GM06990 (cell line): ENCODE data around the gene PSD.

ENCODE experiments used
- DNase-seq: peaks from one replicate; pipeline ENCODE4 v3.0.0-alpha.2; 2011; ENCODE audit not compliant: insufficient read length; ENCODE audit errors: extremely low read depth
- H3K27me3 ChIP-seq: replicated peaks from 2 replicates; pipeline ENCODE4 v1.6.0; 2011; ENCODE audit warnings: low read length; ENCODE audit not compliant: control insufficient read depth, insufficient read depth
- H3K36me3 ChIP-seq: 2 replicates; pipeline ENCODE4 v1.5.1; 2011; ENCODE audit warnings: low read length; ENCODE audit not compliant: control insufficient read depth, insufficient read depth
- H3K4me3 ChIP-seq: replicated peaks from 2 replicates; pipeline ENCODE4 v1.5.1; 2011; ENCODE audit warnings: low read depth, mild to moderate bottlenecking, control low read depth, low read length
- TF ChIP-seq, protein P1 (sequence below): IDR thresholded peaks from 2 replicates; pipeline ENCODE4 v1.5.1; 2011; ENCODE audit warnings: low read length, control low read depth, mild to moderate bottlenecking, inconsistent platforms; ENCODE audit not compliant: insufficient read depth, poor library complexity, severe bottlenecking

The PSD gene

DNA sequence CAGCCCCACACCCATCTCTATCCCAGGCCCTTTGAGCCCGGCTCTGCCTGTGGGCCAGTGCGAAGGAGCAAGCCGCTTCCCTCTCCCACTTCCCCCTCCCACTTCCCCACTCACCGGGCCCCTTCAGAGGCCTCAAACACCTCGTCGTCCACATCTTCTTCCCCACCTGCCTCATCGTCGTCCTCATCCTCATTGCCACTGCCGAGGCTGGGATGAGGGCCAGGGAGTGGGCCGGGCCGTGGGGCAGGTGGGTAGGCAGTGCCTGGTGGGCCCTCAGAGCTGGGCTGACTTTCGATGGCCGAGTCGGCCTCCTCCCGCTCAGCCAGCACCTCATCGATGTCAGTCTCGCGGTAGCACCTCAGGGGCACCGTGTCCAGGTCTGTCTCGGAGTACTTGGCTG lies 3.8 kb downstream of the PSD start:
- H3K4me3 ChIP-seq = no peak overlapping the region
- TF ChIP-seq, protein P1, sequence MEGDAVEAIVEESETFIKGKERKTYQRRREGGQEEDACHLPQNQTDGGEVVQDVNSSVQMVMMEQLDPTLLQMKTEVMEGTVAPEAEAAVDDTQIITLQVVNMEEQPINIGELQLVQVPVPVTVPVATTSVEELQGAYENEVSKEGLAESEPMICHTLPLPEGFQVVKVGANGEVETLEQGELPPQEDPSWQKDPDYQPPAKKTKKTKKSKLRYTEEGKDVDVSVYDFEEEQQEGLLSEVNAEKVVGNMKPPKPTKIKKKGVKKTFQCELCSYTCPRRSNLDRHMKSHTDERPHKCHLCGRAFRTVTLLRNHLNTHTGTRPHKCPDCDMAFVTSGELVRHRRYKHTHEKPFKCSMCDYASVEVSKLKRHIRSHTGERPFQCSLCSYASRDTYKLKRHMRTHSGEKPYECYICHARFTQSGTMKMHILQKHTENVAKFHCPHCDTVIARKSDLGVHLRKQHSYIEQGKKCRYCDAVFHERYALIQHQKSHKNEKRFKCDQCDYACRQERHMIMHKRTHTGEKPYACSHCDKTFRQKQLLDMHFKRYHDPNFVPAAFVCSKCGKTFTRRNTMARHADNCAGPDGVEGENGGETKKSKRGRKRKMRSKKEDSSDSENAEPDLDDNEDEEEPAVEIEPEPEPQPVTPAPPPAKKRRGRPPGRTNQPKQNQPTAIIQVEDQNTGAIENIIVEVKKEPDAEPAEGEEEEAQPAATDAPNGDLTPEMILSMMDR = no peak
- H3K36me3 ChIP-seq = no peaks in the 10 kb centered on the region
- no peak for DNase-seq
- peaks cover 4% of the 10 kb centered on the region for H3K27me3 ChIP-seq

DNA sequence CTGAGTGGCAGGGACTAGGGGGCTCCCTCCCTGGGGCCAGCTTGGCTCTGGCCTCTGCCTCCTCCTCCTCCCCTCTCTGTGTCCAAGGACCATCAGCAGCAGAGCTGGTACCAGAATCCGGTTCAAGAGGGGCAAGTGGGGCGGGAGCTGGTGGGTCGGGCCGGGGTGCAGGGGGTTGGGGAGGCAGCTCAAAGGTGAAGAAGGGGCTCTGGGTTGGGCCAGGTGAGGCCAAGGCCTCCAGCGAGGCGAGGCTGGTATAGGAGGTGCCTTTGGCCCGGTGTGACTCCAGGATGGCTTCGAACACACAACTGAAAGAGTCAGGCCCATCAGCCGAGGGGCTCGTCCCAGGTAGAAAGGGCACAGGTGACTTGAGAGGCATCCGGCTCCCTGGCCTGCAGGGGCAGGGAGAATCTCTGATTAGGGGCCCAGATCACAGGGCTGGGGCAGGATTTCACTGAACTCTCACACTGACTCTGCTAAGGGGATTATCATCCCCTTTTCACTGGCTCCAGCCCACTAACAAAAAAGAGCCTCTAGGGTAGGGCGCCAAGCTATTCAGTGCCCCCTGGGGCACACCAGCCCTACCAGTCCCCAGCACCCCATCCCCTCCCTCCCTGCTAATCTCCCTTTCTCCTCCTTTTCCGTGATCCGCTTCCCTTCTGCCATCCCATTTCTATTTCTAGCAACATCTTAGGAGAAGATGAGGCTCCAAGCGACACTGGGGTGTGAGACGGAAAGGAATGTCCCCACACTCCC lies 4.6 kb downstream of the PSD start:
- H3K4me3 ChIP-seq = no peak overlapping the region
- TF ChIP-seq, protein P1 = no peak
- no peak for DNase-seq
- peaks cover 6% of the 10 kb centered on the region for H3K27me3 ChIP-seq
- H3K36me3 ChIP-seq = no peaks in the 10 kb centered on the region

DNA sequence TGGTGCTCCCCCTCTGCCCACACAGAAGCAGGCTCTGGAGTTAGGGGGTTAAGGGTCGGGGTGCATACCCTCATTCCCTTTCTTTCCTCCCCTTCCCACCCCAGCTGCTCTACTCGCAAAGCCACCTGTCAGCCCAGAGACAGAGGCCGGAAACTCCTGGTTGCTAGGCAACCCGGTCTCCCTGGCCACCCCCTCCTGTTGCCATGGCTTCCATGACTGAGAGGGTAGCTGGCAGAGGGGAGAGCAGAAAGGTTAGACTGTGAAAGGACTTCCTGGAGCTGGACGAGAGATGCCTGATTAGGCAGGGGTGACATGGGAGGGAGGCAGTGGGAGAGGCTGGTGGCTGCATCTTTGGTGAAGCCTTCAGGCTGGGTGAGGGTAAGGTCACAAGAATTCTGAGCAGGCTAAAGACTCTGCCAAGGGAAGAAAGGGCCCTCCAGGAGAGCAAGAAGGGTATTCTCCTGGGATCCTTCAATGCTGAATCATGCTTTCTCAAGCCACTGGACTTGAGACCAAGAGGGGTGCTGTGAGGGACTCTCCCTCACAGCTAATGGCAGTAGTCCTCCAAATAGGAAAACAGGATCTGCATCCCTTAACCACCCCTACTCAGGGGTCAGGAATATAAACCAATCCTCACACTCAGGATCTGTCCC lies 5.4 kb downstream of the PSD start:
- DNase-seq = no peak
- TF ChIP-seq, protein P1 = no peak
- Histone ChIP-seq H3K36me3 (no peaks in the 10 kb centered on the region), H3K27me3 (peaks cover 6% of the 10 kb centered on the region), H3K4me3 (no peak overlapping the region)

DNA sequence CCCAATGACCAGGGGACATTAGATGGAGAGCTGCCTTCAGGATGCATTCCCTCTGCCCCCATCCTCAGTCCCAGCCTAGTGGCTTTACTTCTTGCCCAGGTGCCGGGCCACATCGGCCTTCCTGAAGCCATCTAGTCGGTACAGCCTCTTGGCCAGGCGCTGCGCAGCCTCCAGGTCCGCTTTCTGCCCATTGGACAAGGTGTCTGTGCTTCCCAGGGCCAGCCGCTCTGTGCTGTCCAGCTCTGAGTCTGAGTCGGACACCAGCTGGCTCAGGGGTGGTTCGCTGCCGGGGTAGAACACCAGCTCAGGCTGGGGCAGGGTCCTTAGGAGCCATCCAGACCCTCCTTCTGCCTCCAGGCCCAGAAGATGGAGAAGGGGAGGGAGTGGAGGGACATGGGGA lies 6.3 kb downstream of the PSD start:
- DNase-seq = no peak
- TF ChIP-seq, protein P1 = no peak
- Histone ChIP-seq H3K36me3 (no peaks in the 10 kb centered on the region), H3K27me3 (peaks cover 6% of the 10 kb centered on the region), H3K4me3 (no peak overlapping the region)

DNA sequence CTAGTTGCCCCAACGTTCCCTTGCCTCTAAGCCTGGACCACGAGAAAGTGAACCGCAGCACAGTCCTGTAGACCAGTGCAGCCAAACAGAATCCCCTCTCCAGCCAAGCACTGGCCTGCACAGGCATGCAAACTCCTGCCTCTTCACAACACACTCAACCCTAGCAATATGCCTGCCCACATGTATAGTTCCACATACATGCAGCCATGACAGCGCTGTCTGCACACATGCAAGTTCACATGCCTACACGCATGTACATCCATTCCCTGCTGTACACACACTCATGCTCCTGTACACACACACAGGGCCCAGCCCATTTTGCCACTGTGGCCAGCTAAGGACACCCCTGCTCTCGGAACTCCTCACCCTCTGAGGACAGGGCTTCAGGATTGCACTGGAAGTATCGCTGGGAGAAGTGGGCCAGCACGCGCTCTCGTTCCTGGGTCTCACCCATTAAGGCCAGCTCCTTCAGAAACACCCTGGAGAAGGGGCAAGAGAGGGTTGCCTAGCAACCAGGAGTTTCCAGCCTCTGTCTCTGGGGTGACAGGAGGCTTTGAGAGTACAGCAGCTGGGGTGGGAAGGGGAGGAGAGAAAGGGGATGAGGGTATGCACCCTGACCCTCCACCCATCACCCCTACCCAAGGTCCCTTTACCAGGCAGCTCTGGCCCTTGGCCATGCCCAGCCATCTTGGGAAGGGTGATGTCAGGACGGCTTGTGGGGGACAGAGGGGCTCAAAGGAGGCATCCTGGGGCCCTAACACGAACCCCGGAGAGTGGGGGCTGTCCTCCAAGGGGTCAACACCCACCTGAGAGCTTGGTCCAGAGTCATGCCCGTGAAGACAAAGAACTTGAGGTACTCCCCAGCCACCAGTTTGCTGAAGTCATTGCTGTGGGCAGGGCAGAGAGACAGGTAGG lies 7.0 kb downstream of the PSD start:
- H3K36me3 ChIP-seq = no peaks in the 10 kb centered on the region
- H3K4me3 ChIP-seq = no peak overlapping the region
- TF ChIP-seq, protein P1 = no peak
- peaks cover 6% of the 10 kb centered on the region for H3K27me3 ChIP-seq
- DNase-seq = no peak
